AG04449 (cell line): ENCODE measurements around the gene LARGE1.
A peak's percentile ranks its signal among the peaks of the same experiment; 100 is the strongest.

ENCODE experiments used
- CTCF ChIA-PET: fragments of 350-600 bp; formaldehyde crosslinking; extraction: SDS; loops from one replicate; lab custom pipeline; 2021; ENCODE audit warnings: antibody characterized with exemption; lab: Yijun Ruan, JAX
- POLR2A ChIA-PET: fragments of 400-600, 350-600 bp; formaldehyde crosslinking; extraction: SDS; loops from one replicate; lab custom pipeline; 2020; ENCODE audit warnings: antibody characterized with exemption, inconsistent platforms; lab: Yijun Ruan, JAX
- DNase-seq: peaks from one replicate; pipeline ENCODE4 v3.0.0-alpha.2; 2010; ENCODE audit warnings: low read depth, low spot score
- H3K4me3 ChIP-seq: 2 replicates; pipeline ENCODE4 v1.5.1; 2011; ENCODE audit warnings: low read depth, mild to moderate bottlenecking, control low read depth, low read length
- TF ChIP-seq, protein P1 (sequence below): IDR thresholded peaks from one replicate; pipeline ENCODE4 v1.5.1; 2011; ENCODE audit warnings: mild to moderate bottlenecking, moderate library complexity, low read length, control low read depth, inconsistent platforms; ENCODE audit not compliant: insufficient read depth; ENCODE audit errors: missing control alignments

The LARGE1 gene

DNA sequence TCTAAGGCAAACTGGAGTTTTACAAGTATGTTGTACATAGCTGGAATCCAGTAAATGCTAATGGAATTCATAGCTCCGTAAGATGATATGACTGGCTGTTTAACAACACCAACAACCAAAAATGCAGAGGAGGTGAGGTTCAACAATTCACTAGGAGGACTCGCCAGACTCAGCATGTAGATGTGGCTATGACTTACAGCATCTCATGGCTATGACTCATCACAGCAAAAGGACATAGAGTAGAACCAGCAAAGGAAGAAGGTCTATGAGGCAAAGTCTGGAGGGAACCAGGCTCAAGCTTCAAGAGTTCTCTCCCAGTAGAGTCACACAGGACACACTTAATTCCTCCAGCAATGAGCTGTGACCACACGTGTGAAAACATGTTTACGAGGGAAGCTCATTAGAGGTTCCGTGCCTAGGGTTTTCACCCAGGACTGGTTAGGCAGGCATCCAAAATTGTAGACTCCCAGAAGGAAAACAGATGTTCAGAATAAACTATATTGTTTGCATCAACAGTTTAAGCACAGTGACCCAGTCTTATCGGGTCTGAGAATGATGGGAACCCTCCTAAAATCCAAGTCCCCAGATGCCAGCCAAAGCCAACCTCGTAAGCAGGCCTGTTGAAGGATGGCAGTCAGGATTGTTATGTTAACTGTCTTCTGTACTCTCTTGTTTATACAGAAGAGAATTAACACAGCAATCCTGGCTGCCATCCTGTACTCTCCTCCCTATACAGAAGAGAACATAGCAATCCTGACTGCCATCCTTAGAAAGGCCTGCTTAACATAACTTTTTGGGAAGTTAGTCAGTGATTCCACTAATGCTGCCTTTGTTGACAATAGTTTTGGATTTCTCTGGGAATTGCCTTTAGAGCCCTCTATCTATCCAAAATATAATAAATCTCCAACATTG is 116.6 kb downstream of the LARGE1 start:
- peak; percentile 87 for DNase-seq
- TF ChIP-seq, protein P1, sequence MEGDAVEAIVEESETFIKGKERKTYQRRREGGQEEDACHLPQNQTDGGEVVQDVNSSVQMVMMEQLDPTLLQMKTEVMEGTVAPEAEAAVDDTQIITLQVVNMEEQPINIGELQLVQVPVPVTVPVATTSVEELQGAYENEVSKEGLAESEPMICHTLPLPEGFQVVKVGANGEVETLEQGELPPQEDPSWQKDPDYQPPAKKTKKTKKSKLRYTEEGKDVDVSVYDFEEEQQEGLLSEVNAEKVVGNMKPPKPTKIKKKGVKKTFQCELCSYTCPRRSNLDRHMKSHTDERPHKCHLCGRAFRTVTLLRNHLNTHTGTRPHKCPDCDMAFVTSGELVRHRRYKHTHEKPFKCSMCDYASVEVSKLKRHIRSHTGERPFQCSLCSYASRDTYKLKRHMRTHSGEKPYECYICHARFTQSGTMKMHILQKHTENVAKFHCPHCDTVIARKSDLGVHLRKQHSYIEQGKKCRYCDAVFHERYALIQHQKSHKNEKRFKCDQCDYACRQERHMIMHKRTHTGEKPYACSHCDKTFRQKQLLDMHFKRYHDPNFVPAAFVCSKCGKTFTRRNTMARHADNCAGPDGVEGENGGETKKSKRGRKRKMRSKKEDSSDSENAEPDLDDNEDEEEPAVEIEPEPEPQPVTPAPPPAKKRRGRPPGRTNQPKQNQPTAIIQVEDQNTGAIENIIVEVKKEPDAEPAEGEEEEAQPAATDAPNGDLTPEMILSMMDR, result no peak
- CTCF ChIA-PET, result interaction anchor here (1.0 to 1.5 kb wide), 4 partner anchors 11 to 21 kb away, joined by 3 to 4 read pairs (median 4); no protein-coding TSS in a partner anchor
- H3K4me3 ChIP-seq, result no peak overlapping the region
- POLR2A ChIA-PET, result interaction anchor here (0.7 kb wide), 1 partner anchor 10 kb away, joined by 3 read pairs; no protein-coding TSS in a partner anchor

DNA sequence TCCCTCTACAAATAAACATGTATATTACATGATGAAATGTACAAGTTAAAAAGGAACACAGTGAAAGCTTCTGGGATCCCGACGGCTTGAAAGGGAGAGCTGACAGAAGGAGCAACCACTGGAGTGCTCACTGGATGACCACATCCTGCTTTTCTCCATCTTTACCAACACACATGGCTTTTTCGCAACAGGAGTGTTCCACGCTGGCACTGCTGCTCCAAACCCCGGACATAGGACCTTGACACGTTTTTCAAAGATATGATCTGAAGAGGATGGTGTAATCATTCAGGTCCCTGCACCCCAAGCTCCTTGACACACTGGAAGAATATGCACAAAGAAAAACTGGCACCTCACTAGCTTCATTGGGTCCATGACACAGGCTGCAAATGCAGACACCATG is 121.9 kb downstream of the LARGE1 start:
- H3K4me3 ChIP-seq, result no peak overlapping the region
- TF ChIP-seq, protein P1, result no peak
- DNase-seq, result no peak
- ChIA-PET CTCF (interaction anchor here (0.9 kb wide), 1 partner anchor 11 kb away, joined by 5 read pairs; no protein-coding TSS in a partner anchor), POLR2A (no interaction called here)

DNA sequence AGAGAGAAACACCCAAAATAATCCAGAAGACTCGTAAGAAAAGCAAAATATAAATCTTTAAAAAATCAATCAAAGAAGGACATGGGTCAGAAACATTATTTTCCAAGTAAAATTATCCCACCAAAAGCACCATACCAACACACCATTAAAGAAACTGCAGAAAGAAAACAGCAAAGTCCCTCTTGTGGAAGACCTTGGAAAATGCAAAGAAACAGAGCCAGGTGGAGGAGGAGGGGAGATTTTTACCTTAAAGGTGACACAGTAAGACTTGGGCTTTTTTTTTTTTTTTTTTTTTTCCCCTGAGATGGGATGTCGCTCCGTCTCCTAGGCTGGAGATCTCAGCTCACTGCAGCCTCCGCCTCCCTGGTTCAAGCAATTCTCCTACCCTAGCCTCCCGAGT is 123.8 kb downstream of the LARGE1 start:
- no peak for DNase-seq
- CTCF ChIA-PET, result interaction anchor here (0.8 to 1.1 kb wide), 3 partner anchors 10 to 44 kb away, joined by 3 to 4 read pairs (median 3); no protein-coding TSS in a partner anchor

DNA sequence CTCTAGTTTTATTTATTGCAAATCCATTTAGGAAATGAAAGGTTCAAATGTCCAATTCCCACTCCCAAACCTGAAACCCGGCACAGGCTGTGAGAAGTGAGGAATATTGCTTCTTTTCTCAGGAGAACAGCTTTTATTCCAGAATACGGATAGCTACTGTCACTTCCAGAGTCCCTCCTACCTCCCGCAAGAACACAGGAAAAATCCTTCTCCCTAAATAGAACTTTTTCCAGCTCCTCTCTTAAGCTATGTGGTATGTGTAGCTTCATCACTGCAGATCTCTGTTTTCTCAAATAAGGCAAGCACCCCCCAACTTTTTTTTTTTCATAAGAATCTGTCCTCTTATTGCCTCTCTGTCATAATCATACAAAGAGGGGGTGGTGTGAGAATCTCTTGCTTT is 126.8 kb downstream of the LARGE1 start:
- no peak overlapping the region for H3K4me3 ChIP-seq
- ChIA-PET CTCF (no interaction called here), POLR2A (interaction anchor here (1.7 kb wide), 1 partner anchor 10 kb away, joined by 3 read pairs; no protein-coding TSS in a partner anchor)
- no peak for DNase-seq
- TF ChIP-seq, protein P1, result no peak

More for the DNA sequence above, 123.8 kb downstream of the LARGE1 start:
- H3K4me3 ChIP-seq, result no peak overlapping the region
- POLR2A ChIA-PET, result no interaction called here
- TF ChIP-seq, protein P1, result no peak

DNA sequence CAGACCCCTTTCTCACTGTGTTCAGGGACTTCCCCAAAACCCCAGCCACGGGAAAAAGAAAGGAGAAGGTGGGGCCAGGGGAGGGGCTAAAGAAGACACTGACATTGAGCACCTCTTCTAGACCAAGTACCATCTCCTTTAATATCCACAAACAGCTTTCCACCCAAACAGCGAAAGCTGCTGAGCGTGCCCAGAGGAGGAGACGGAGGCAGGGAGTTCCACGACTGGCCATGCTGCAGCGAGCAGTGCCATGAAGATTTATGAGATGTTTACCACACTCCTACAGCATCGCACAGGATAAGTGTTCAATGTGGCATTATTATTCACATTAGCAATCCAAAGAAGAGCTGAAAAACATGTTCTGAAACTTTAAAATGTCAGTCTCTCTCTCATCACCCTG is 127.4 kb downstream of the LARGE1 start:
- TF ChIP-seq, protein P1, result no peak
- ChIA-PET POLR2A (interaction anchor here (0.6 to 1.7 kb wide), 2 partner anchors 11 to 30 kb away, joined by 3 read pairs; no protein-coding TSS in a partner anchor), CTCF (no interaction called here)
- no peak overlapping the region for H3K4me3 ChIP-seq
- DNase-seq, result no peak

DNA sequence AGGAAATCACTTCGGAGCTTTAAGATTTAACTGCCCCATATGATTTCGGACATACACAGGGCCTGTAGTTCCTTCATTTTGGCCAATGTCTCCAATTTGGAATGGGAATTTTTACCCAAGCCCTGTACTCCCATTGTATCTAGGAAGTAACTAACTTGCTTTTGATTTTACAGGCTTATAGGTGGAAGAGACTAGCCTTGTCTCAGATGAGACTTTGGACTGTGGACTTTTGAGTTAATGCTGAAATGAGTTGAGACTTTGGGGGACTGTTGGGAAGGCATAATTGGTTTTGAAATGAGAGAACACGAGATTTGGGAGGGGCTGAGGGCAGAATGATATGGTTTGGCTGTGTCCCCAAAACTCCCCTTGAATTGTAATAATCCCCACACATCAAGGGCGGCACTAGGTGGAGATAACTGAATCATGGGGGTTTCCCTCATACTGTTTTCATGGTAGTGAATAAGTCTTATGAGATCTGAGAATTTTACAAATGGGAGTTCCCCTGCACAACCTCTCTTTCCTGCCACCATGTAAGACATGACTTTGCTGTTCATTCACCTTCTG is 130.5 kb downstream of the LARGE1 start:
- CTCF ChIA-PET, result no interaction called here
- DNase-seq, result no peak
- no peak overlapping the region for H3K4me3 ChIP-seq
- POLR2A ChIA-PET, result no interaction called here
- TF ChIP-seq, protein P1, result no peak
